Measurements from ENCODE around the gene ZNF845.

DNA sequence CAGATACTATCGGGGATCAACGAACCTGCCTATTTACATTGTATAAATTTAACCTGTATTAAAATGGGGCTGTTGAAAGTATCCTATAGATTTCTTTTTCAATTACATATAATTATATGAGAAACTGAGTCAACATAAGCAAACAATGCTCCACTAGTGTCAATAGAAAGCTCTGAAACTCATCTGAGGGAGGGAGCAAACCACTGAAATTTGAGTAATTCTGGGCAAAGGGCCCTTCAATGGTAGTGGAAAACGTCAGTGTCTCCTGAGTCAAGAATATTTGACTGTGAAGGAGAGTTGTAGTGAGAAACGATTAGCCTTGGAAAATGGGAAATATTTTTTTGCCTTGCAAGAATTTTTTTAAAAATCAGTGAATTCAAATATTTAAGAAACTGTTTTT lies 48.5 kb upstream of the ZNF845 start:
- no peak for TF ChIP-seq CTCF (conservative IDR thresholded peaks at IDR 0.05; ENCODE audit: low read length)
- TF ChIP-seq EZH2phosphoT487 (IDR thresholded peaks at IDR 0.05; ENCODE audit: borderline replicate concordance, low read depth, low read length) = no peak
